Uterus (tissue), 4 donors: Measurements from ENCODE around the gene FBXL2. TPM values are rescaled to one million over a fixed set of nuclear protein-coding genes. Genes with fewer than 3 reads are reported as not detected.

ENCODE experiments used
- DNase-seq, 2 donors: peaks; one replicate each; pipeline ENCODE4 v3.0.0-alpha.2; 2019 to 2020
- H3K27ac ChIP-seq, 2 donors: fragments of 200-600 bp; sonication (generic); 1 replicate in 1 of 2; 2 replicates in 1 of 2; pipeline ENCODE4 v1.5.1; 2016 to 2018
- H3K27me3 ChIP-seq, 2 donors: fragments of 200-600 bp; sonication (generic); one replicate each; pipeline ENCODE4 v1.5.1; 2018 to 2019; ENCODE audit warnings: control low read depth in 1 of 2
- H3K36me3 ChIP-seq, 2 donors: fragments of 200-600 bp; sonication (generic); one replicate each; pipeline ENCODE4 v1.5.1; 2019; ENCODE audit warnings: control low read depth in 1 of 2
- H3K4me1 ChIP-seq, 2 donors: fragments of 200-600 bp; sonication (generic); one replicate each; pipeline ENCODE4 v1.5.1; 2018 to 2019; ENCODE audit warnings: control low read depth in 1 of 2
- H3K4me3 ChIP-seq, 2 donors: fragments of 200-600 bp; sonication (generic); 1 replicate in 1 of 2; 2 replicates in 1 of 2; pipeline ENCODE4 v1.5.1; 2018 to 2019; ENCODE audit warnings: mild to moderate bottlenecking in 1 of 2
- H3K9me3 ChIP-seq, 2 donors: fragments of 200-600 bp; sonication (generic); one replicate each; pipeline ENCODE4 v1.5.1; 2019; ENCODE audit warnings: control low read depth in 1 of 2
- CTCF ChIP-seq, 4 experiments: fragments of 200-600 bp in 2 of 4; fragments of 450-650 bp in 2 of 4; sonication (generic) in 2 of 4; IDR thresholded peaks; one replicate each; pipeline ENCODE4 v1.5.1; 2016 to 2019; ENCODE audit warnings: antibody characterized with exemption in 4 of 4, mild to moderate bottlenecking in 2 of 4, moderate library complexity in 1 of 4
- POLR2A ChIP-seq, 2 donors: fragments of 450-650 bp; IDR thresholded peaks; one replicate each; pipeline ENCODE4 v1.6.1; 2016; ENCODE audit warnings: antibody characterized with exemption in 2 of 2, mild to moderate bottlenecking in 1 of 2, moderate library complexity in 1 of 2
- intact Hi-C: fragments of 100-400 bp; cut with DNase I; formaldehyde crosslinking; loops from one replicate; pipeline ENCODE4 v1.15.1; 2023; ENCODE audit warnings: low total_unique reads
- total RNA-seq, 4 donors: library from RNA; depleted of rRNA in 3 of 4; stranded (reverse); fragments of >200 nt in 3 of 4; gene quantifications; one replicate each; pipeline versions ENCODE4 v1.1.0 to v1.2.4, GENCODE V29; 2014 to 2023
- donor health status: DM: yes; HTN: yes; CAD: no.

FBXL2 gene
- total RNA-seq, 4 donors from 2014 or later, result 10.2 to 24.3 (median 14.1) TPM; not detected in 1

GRCh38 chr3:33389908-33390307 lies 112.7 kb downstream of the FBXL2 start:
- Histone ChIP-seq H3K36me3 (no peaks in the 10 kb centered on the region), H3K4me1 (no peaks in the 10 kb centered on the region)

GRCh38 chr3:33391255-33391995 lies 114.2 kb downstream of the FBXL2 start:
- no peaks in the 10 kb centered on the region for H3K9me3 ChIP-seq
- TF ChIP-seq POLR2A (IDR thresholded peaks at IDR 0.05), result no peak
- no peak for TF ChIP-seq CTCF (IDR thresholded peaks at IDR 0.05)
- no peak overlapping the region for H3K4me3 ChIP-seq
- no peaks in the 10 kb centered on the region for H3K4me1 ChIP-seq
- H3K27ac ChIP-seq, result no peak overlapping the region
- intact Hi-C loops, result no loop called here
- DNase-seq, result no peak
- no peaks in the 10 kb centered on the region for H3K36me3 ChIP-seq
- H3K27me3 ChIP-seq, result no peaks in the 10 kb centered on the region

More at GRCh38 chr3:33389908-33390307, 112.7 kb downstream of the FBXL2 start:
- Histone ChIP-seq H3K4me3 (no peak overlapping the region), H3K27me3 (no peaks in the 10 kb centered on the region), H3K9me3 (no peaks in the 10 kb centered on the region), H3K27ac (no peak overlapping the region)
- intact Hi-C loops, result no loop called here
- no peak for TF ChIP-seq CTCF (IDR thresholded peaks at IDR 0.05)
- no peak for TF ChIP-seq POLR2A (IDR thresholded peaks at IDR 0.05)
- DNase-seq, result no peak

- Histone ChIP-seq H3K4me1 (no peaks in the 10 kb centered on the region), H3K27me3 (no peaks in the 10 kb centered on the region), H3K27ac (no peak overlapping the region), H3K9me3 (no peaks in the 10 kb centered on the region), H3K36me3 (no peaks in the 10 kb centered on the region), H3K4me3 (no peak overlapping the region)
- intact Hi-C loops, result no loop called here
- TF ChIP-seq POLR2A (IDR thresholded peaks at IDR 0.05), result no peak
- TF ChIP-seq CTCF (IDR thresholded peaks at IDR 0.05), result no peak
- no peak for DNase-seq
Measured at GRCh38 chr3:33392144-33392543, 114.9 kb downstream of the FBXL2 start.

GRCh38 chr3:33392703-33393125 lies 115.5 kb downstream of the FBXL2 start:
- no peaks in the 10 kb centered on the region for H3K27me3 ChIP-seq
- H3K36me3 ChIP-seq, result no peaks in the 10 kb centered on the region
- TF ChIP-seq CTCF (IDR thresholded peaks at IDR 0.05) (no peak), POLR2A (IDR thresholded peaks at IDR 0.05) (no peak)
- H3K9me3 ChIP-seq, result no peaks in the 10 kb centered on the region
- DNase-seq, result no peak
- no peak overlapping the region for H3K27ac ChIP-seq
- no peak overlapping the region for H3K4me3 ChIP-seq
- H3K4me1 ChIP-seq, result no peaks in the 10 kb centered on the region
- intact Hi-C loops, result no loop called here

GRCh38 chr3:33394403-33395054 lies 117.3 kb downstream of the FBXL2 start:
- no peak for TF ChIP-seq CTCF (IDR thresholded peaks at IDR 0.05)
- no peak for TF ChIP-seq POLR2A (IDR thresholded peaks at IDR 0.05)
- H3K27me3 ChIP-seq, result no peaks in the 10 kb centered on the region
- DNase-seq, result no peak
- H3K4me1 ChIP-seq, result no peaks in the 10 kb centered on the region
- no peak overlapping the region for H3K4me3 ChIP-seq
- no peaks in the 10 kb centered on the region for H3K9me3 ChIP-seq
- no peaks in the 10 kb centered on the region for H3K36me3 ChIP-seq
- intact Hi-C loops, result no loop called here
- no peak overlapping the region for H3K27ac ChIP-seq
